K562 (cell line): ENCODE data around the gene TGFBR1.

Experiments
- CBX3 ChIP-seq, 2 experiments: IDR thresholded peaks; 1 replicate in 1 of 2; 2 replicates in 1 of 2; pipeline ENCODE4 v1.6.1; 2012; ENCODE audit warnings: inconsistent platforms in 2 of 2, low read length in 2 of 2, borderline replicate concordance in 1 of 2, control low read depth in 1 of 2
- FOSL1 ChIP-seq: fragments of 200-800 bp; sonication (Bioruptor generic); conservative IDR thresholded peaks from 2 replicates; pipeline ENCODE4 v1.6.1; 2016; ENCODE audit warnings: missing genetic modification characterization, missing compliant biosample characterization
- NFATC3 ChIP-seq: fragments of 450-650 bp; IDR thresholded peaks from 2 replicates; pipeline ENCODE4 v1.6.1; 2017; ENCODE audit warnings: mild to moderate bottlenecking
- POLR2A ChIP-seq: fragments of 450-650 bp; conservative IDR thresholded peaks from 2 replicates; pipeline ENCODE4 v1.6.1; 2016
- POLR2AphosphoS5 ChIP-seq: IDR thresholded peaks from 2 replicates; pipeline ENCODE4 v1.6.1; 2011; ENCODE audit warnings: mild to moderate bottlenecking, low read depth, low read length, moderate library complexity; ENCODE audit not compliant: control insufficient read depth, insufficient read depth

- no peak for TF ChIP-seq POLR2AphosphoS5
- TF ChIP-seq POLR2A = no peak
- no peak for TF ChIP-seq FOSL1 (tag)
- TF ChIP-seq CBX3 (IDR thresholded peaks at IDR 0.05; ENCODE audit: borderline replicate concordance in 1 of 2, low read length in 2 of 2) = no peak
- TF ChIP-seq NFATC3 = no peak
Measured at GRCh38 chr9:99069546-99069945, 35.4 kb upstream of the TGFBR1 start.
